ENCODE results near the gene FRMPD2. TPM values are rescaled to one million over a fixed set of nuclear protein-coding genes. Genes with fewer than 3 reads are reported as not detected.

Gene FRMPD2
- total RNA-seq, 1 experiment from 2014 or later = 0.44 TPM

DNA sequence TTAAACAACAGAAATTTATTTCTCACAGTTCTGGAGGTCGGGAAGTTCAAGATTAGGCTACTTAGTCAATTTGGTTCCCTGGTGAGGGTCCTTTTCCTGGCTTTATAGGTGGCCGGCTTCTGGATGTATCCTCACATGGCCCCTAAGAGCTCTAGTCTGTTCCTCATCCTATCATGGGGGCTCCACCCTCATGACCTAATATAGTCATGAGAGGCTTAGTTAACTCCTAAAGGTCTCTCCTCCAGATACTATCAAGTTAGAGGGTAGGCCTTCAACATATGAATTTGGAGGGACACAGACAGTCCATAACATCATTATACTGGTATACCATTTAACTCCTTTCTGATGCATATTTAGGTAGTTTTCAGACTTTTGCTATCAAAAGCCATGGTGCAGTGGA is 39.6 kb upstream of the FRMPD2 start:
- no peaks in the 10 kb centered on the region for H3K27me3 ChIP-seq (ENCODE audit: insufficient read depth, low read length)
- no peaks in the 10 kb centered on the region for H3K79me1 ChIP-seq (ENCODE audit: insufficient read depth, low read depth, low read length, poor library complexity, severe bottlenecking)
- H3K9ac ChIP-seq (ENCODE audit: extremely low read depth, insufficient read length, low read length) = no peak overlapping the region
- H2AFZ ChIP-seq (ENCODE audit: low read length) = no peak overlapping the region
- no peak overlapping the region for H3K27ac Mint-ChIP-seq
- no peaks in the 10 kb centered on the region for H3K9me3 Mint-ChIP-seq
- H2BK5ac ChIP-seq (ENCODE audit: insufficient read length, low read length) = no peak overlapping the region
- H3K23me2 ChIP-seq (ENCODE audit: insufficient read length, low read depth, low read length, poor library complexity, severe bottlenecking) = no peaks in the 10 kb centered on the region
- H3K4me3 Mint-ChIP-seq = no peak overlapping the region
- no peak overlapping the region for H3K27ac ChIP-seq (ENCODE audit: insufficient read length, low read depth, low read length)
- no peak overlapping the region for H3K56ac ChIP-seq (ENCODE audit: insufficient read length, low read depth, low read length)
- H2AK5ac ChIP-seq (ENCODE audit: insufficient read length, low read length) = no peak overlapping the region
- TF ChIP-seq, protein P1, sequence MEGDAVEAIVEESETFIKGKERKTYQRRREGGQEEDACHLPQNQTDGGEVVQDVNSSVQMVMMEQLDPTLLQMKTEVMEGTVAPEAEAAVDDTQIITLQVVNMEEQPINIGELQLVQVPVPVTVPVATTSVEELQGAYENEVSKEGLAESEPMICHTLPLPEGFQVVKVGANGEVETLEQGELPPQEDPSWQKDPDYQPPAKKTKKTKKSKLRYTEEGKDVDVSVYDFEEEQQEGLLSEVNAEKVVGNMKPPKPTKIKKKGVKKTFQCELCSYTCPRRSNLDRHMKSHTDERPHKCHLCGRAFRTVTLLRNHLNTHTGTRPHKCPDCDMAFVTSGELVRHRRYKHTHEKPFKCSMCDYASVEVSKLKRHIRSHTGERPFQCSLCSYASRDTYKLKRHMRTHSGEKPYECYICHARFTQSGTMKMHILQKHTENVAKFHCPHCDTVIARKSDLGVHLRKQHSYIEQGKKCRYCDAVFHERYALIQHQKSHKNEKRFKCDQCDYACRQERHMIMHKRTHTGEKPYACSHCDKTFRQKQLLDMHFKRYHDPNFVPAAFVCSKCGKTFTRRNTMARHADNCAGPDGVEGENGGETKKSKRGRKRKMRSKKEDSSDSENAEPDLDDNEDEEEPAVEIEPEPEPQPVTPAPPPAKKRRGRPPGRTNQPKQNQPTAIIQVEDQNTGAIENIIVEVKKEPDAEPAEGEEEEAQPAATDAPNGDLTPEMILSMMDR (conservative IDR thresholded peaks at IDR 0.05) = no peak
- H2BK20ac ChIP-seq (ENCODE audit: low read depth, low read length, poor library complexity, severe bottlenecking) = no peak overlapping the region
- H3K18ac ChIP-seq (ENCODE audit: insufficient read length, low read depth, low read length) = no peak overlapping the region
- peaks cover 4 to 10% of the 10 kb centered on the region in 2 experiments for H3K4me1 Mint-ChIP-seq
- peaks cover 15% of the 10 kb centered on the region; the same call in 1 of the 2 replicates for H3K79me2 ChIP-seq (ENCODE audit: insufficient read depth, low read length)
- H3K36me3 Mint-ChIP-seq (ENCODE audit: insufficient read depth in 1 of 3, low read depth in 3 of 3) = peaks cover 0 to 5% (median 0%) of the 10 kb centered on the region in 3 experiments; a peak in 1 of 7 replicates
- H3K23ac ChIP-seq (ENCODE audit: insufficient read length, low read depth, low read length) = no peak overlapping the region
- H3K4me2 ChIP-seq (ENCODE audit: insufficient read depth, insufficient read length, low read length) = no peak overlapping the region
- H2BK120ac ChIP-seq (ENCODE audit: low read depth, low read length, poor library complexity, severe bottlenecking) = no peak overlapping the region
- H3K27me3 Mint-ChIP-seq (ENCODE audit: low read depth) = no peaks in the 10 kb centered on the region
- H3K9me3 ChIP-seq (ENCODE audit: control insufficient read depth, low read depth, low read length) = no peaks in the 10 kb centered on the region
- H3K4ac ChIP-seq (ENCODE audit: low read depth, low read length) = no peak overlapping the region
- no peak overlapping the region for H2BK15ac ChIP-seq (ENCODE audit: low read depth, low read length)
- no peak for DNase-seq
- no peaks in the 10 kb centered on the region for H4K20me1 ChIP-seq (ENCODE audit: control insufficient read depth, insufficient read depth, insufficient read length)
- no peak overlapping the region for H3K14ac ChIP-seq (ENCODE audit: insufficient read depth, low read length)
- no CpG with 5 or more reads among the region's 2 CpGs for WGBS (ENCODE audit: extremely low coverage, insufficient read length, low lambda C conversion rate)
- H4K91ac ChIP-seq (ENCODE audit: insufficient read length, low read depth, low read length) = no peak overlapping the region
- no peak overlapping the region for H4K5ac ChIP-seq (ENCODE audit: insufficient read length, low read depth, low read length)
- no peak overlapping the region for H2BK12ac ChIP-seq (ENCODE audit: insufficient read length, low read depth, low read length)
- H4K8ac ChIP-seq (replicated peaks; ENCODE audit: insufficient read length, low read depth, low read length) = no peak overlapping the region
- peaks cover 3% of the 10 kb centered on the region; the same call in 1 of the 2 replicates for H3K4me1 ChIP-seq (ENCODE audit: insufficient read depth, low read length)
- H3T11ph ChIP-seq (ENCODE audit: low read length) = no peak overlapping the region

Data from H9 (cell line).